GM15510 (cell line): ENCODE data around the gene WFS1.

Source experiments
- POLR2A ChIP-seq: IDR thresholded peaks from 3 replicates; pipeline ENCODE4 v1.6.1; 2011; ENCODE audit warnings: borderline replicate concordance; ENCODE audit not compliant: insufficient read length; ENCODE audit errors: extremely low read depth

Gene WFS1

GRCh38 chr4:6245246-6246169, 24.1 kb upstream of the WFS1 start:
- no peak for TF ChIP-seq POLR2A

DNA sequence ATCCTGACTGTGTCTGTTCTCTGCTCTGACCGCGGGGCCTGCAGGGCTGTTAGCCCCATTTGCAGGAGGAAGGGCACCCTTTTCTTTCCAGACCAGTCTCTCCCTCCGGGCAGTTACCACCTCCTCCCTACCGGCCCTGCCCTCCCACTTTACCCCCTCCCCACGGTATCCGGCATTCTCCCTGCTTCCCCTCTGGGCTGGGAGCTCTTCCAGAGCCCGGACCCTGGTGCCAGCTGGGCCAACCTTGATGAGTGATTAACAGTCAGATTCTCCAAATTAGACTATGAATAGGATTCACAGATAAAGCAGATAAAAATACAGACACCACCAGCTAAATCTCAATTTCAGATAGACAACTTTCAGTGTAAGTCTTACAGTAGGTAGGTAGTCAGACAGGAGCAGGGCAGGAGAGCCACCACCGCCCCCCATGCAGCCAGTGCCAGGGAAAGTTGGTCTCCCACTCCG, 23.4 kb upstream of the WFS1 start:
- no peak for TF ChIP-seq POLR2A

- no peak for TF ChIP-seq POLR2A
Observed at GRCh38 chr4:6248394-6248793, 21.3 kb upstream of the WFS1 start.

- no peak for TF ChIP-seq POLR2A
Observed at GRCh38 chr4:6250235-6250983, 19.2 kb upstream of the WFS1 start.

GRCh38 chr4:6250984-6251295, 18.7 kb upstream of the WFS1 start:
- TF ChIP-seq POLR2A, result no peak

DNA sequence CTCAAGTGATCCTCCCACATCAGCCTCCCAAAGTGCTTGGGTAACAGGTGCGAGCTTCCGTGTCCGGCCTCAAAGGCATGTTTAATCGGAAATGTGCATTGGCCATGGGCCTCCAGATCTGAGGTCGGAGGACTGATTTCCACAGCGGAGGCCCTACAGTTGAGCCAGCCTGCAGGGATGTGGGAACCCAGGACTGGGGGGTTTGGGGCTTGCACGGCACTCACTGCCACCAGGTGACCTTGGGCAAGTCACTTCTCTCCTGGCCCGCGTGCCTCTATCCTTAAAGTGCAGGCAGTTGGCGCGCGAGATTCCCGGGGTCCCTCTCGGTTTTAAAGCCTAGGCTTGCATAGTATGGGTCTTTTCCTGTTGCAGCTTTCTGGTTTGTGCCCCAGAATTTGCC, 18.3 kb upstream of the WFS1 start:
- TF ChIP-seq POLR2A, result no peak

GRCh38 chr4:6252051-6252450, 17.6 kb upstream of the WFS1 start:
- TF ChIP-seq POLR2A, result no peak

DNA sequence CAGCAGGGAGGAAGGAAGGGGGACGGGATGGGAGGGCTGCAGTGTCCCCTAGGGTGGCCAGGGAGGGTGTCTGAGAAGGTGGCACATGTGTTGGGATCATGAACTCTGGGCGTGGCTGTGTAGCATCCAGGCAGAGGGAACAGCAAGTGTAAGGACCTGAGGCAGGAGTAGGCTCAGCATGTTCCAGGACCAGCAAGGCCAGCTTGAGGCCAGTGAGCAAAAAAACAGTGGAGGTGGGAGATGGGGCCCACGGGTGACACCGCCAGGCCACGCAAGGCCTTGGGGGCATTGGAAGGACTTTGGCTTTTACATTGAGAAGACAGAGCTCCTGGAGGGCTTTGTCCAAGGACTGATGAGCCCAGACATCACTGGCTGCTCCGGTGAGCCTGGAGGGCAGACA, 16.5 kb upstream of the WFS1 start:
- no peak for TF ChIP-seq POLR2A

GRCh38 chr4:6253961-6254360, 15.7 kb upstream of the WFS1 start:
- TF ChIP-seq POLR2A, result no peak

DNA sequence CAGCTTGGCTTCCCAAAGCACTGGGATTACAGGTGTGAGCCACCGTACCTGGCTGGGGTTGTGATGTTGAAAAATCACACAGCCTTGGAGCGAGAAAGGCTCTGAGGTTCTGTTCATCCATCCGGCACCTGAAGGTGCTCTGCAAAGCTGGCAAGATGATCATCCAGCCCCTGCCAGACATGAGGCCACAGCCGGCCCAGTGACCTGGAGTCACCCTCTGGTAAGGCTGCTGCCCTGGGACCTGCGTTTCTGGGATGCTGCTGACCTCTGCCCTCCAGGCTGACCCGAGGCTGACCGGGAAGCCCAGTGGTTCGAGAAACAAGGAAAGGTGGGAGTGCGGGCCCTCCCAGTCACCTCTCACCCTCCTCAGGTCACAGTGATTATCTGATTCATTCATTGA, 13.5 kb upstream of the WFS1 start:
- no peak for TF ChIP-seq POLR2A

- no peak for TF ChIP-seq POLR2A
Observed at GRCh38 chr4:6257247-6258025, 12.2 kb upstream of the WFS1 start.

DNA sequence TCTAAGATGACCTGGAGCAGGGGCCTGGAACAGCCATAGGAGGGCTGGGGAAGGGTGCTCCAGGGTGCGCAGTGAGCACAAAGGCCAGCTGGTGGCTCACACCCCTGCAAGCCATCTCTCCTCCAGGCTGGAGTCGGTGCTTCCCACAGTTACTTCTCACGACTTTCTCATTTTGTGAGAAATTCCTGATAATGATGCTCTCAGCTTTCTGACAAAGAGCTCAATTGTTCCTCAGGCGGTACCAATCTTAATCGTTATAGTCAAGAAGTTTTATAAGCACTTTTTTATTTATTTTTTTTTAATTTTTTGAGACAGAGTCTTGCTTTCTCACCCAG, 11.7 kb upstream of the WFS1 start:
- TF ChIP-seq POLR2A, result no peak

DNA sequence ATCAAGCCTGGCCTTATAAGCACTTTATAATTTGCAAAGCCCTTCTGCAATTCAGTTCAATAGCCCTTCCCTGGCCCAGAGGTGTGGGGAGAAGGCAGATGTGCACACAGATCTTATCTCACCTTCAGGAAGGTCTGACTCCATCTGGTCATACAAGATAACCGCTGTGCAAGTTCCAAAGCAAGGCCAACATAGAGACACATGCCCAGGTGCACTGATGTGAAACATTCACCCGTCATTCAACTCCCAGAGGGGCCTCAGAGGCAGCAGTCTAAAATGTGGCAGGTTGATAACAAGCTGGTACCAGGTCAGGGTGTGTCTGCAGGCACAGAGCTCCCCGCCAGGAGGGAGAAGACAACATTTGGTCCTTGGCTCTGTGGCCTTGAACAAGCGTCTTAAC, 10.9 kb upstream of the WFS1 start:
- TF ChIP-seq POLR2A, result no peak

DNA sequence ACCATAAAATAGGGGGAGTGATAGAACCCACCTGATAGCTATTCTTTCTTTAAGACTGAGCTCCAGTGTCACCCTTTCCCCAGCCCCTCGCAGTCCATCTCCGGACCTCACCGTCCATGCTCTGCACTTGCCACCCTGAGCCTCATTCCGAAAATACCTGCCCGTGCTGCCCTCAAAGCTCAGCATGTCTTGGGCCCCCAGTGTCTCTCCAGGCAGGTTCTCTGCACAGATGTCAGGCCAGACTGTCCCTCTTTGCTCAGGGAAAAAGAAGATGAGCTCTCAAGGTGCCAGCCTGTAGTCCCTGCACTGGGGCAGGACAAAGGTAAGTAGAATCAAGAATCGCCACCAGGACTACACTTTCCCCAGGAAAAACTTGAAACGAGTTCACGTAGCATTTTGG, 9.8 kb upstream of the WFS1 start:
- TF ChIP-seq POLR2A, result no peak

GRCh38 chr4:6262176-6262575, 7.5 kb upstream of the WFS1 start:
- no peak for TF ChIP-seq POLR2A
